Heart left ventricle (tissue), 16 donors: ENCODE results near the gene LIPE. TPM values are rescaled to one million over a fixed set of nuclear protein-coding genes. Genes with fewer than 3 reads are reported as not detected.
A peak's percentile ranks its signal among the peaks of the same experiment; 100 is the strongest.

Experiments
- ATAC-seq, 4 donors: fragments of 200-7000 bp; cut with Tn5 transposase; one replicate each; pipeline ENCODE4 v1.9.1; 2020 to 2022; ENCODE audit warnings: moderate library complexity in 4 of 4, mild to moderate bottlenecking in 3 of 4, moderate number of reproducible peaks in 1 of 4
- DNase-seq, 5 donors: peaks; one replicate each; pipeline ENCODE4 v3.0.0-alpha.2; 2020
- H3K27ac ChIP-seq, 12 donors: fragments of 200-600 bp; sonication (generic) in 4 of 12; one replicate each; pipeline versions ENCODE4 v1.5.0 to v1.8.0; 2016 to 2022; ENCODE audit warnings: mild to moderate bottlenecking in 2 of 12
- H3K27me3 ChIP-seq, 9 donors: fragments of 200-600 bp; sonication (generic) in 2 of 9; one replicate each; pipeline versions ENCODE4 v1.5.1 to v1.8.0; 2016 to 2022; ENCODE audit warnings: mild to moderate bottlenecking in 3 of 9
- H3K36me3 ChIP-seq, 9 donors: fragments of 200-600 bp; sonication (generic) in 2 of 9; one replicate each; pipeline versions ENCODE4 v1.5.0 to v1.8.0; 2018 to 2022; ENCODE audit warnings: mild to moderate bottlenecking in 2 of 9
- H3K4me1 ChIP-seq, 12 donors: fragments of 200-600 bp; sonication (generic) in 4 of 12; one replicate each; pipeline versions ENCODE4 v1.5.0 to v1.8.0; 2016 to 2022; ENCODE audit warnings: mild to moderate bottlenecking in 3 of 12
- H3K4me3 ChIP-seq, 12 donors: fragments of 200-600 bp; sonication (generic) in 4 of 12; one replicate each; pipeline versions ENCODE4 v1.5.0 to v1.8.0; 2017 to 2022; ENCODE audit warnings: mild to moderate bottlenecking in 9 of 12, moderate library complexity in 4 of 12
- H3K9me3 ChIP-seq, 12 donors: fragments of 200-600 bp; sonication (generic) in 4 of 12; one replicate each; pipeline versions ENCODE4 v1.5.0 to v1.8.0; 2016 to 2022; ENCODE audit warnings: mild to moderate bottlenecking in 1 of 12
- CTCF ChIP-seq, 12 donors: fragments of 200-600 bp; sonication (generic) in 4 of 12; IDR thresholded peaks; one replicate each; pipeline versions ENCODE4 v1.5.0 to v1.8.0; 2018 to 2022; ENCODE audit warnings: antibody characterized with exemption in 12 of 12, mild to moderate bottlenecking in 5 of 12
- POLR2A ChIP-seq, 2 donors: fragments of 450-650 bp; IDR thresholded peaks; one replicate each; pipeline ENCODE4 v1.6.1; 2017; ENCODE audit warnings: antibody characterized with exemption in 2 of 2, mild to moderate bottlenecking in 2 of 2, moderate library complexity in 2 of 2
- whole genome bisulfite sequencing, 4 donors: extraction: QIAGEN DNeasy Blood & Tissue Kit in 2 of 4; methylation state at CpG; one replicate each; pipeline versions ENCODE4 v1.1.5 to v1.1.7; 2013 to 2018; 5-methylcytosine and 5-hydroxymethylcytosine counted together
- intact Hi-C, 10 donors: fragments of 100-400 bp; cut with DNase I; formaldehyde crosslinking; loops; one replicate each; pipeline versions ENCODE4 v1.11.1 to v1.14.2; 2022
- polyA plus RNA-seq, 2 donors: library from polyadenylated mRNA; stranded (reverse); fragments of 200-250 nt; gene quantifications; one replicate each; pipeline ENCODE4 v1.2.3, GENCODE V29; 2013
- total RNA-seq, 9 donors: library from RNA; depleted of rRNA in 2 of 9; stranded (reverse); fragments of >200 nt in 2 of 9; fragmentation: NEBNext Ultra II Directional in 3 of 9; extraction: Animal tissue kit (Norgen Biotek cat#: 25700) in 3 of 9; gene quantifications; one replicate each; pipeline versions ENCODE4 v1.1.0 to v1.2.4, GENCODE V29; 2016 to 2023
- donor health status: ischemic (EF 13 %, LVEDD 7.1; RV severe dilation, severe dysfunction).
- donor health status: healthy with polysubstance abuse.
- donor health status: DM: no; HTN: yes; CAD: no.
- donor health status: DM: no; HTN: no; CAD: no.
- donor health status: ischemic (EF 25% LVEDD 6.9; RV normal size, moderate dysfunction).
- donor health status: ischemic (EF 25% LVEDD 5.7; RV mildly dilated, moderate dysfunction).
- donor health status: healthy.
- donor health status: DM: yes; HTN: yes; CAD: no.
- donor health status: ischemic (EF 35%, LVEDD 5.7; RV mildly dilated, moderate dysfunction).
- donor health status: nonischemic (EF 11% LVEDD 7.7; RV severe dilation, severe dysfunction).
- donor health status: DM: yes; HTN: yes; CAD: no.
- donor health status: PGD.
- donor health status: ischemic (EF 29% LVEDD 5.4; RV normal size, mild dysfunction).
- donor health status: nonischemic (EF 23%, LVEDD 6.1; RV moderate dilation, normal function).

The LIPE gene
- total and polyA plus RNA-seq, 11 donors = 34.7 to 111 (median 57.3) TPM

- no peaks in the 10 kb centered on the region for H3K9me3 ChIP-seq
- TF ChIP-seq POLR2A (IDR thresholded peaks at IDR 0.05) (no peak), CTCF (IDR thresholded peaks at IDR 0.05) (no peak)
- WGBS, 4 donors = 1 to 2% (median 1%) methylated on average over 28 to 38 of the region's 38 CpGs
- peaks cover 0 to 70% (median 43%) of the 10 kb centered on the region in 12 donors for H3K4me1 ChIP-seq
- peak overlapping the region; percentile 43 to 93 (median 76) for H3K4me3 ChIP-seq
- H3K36me3 ChIP-seq = peaks cover 0 to 3% (median 0%) of the 10 kb centered on the region in 9 donors
- peak; percentile 4 to 44 (median 30) for ATAC-seq
- H3K27me3 ChIP-seq = peaks cover 0 to 10% (median 0%) of the 10 kb centered on the region in 9 donors
- peak in 2 of 5 donors; percentile 49 to 62 for DNase-seq
- intact Hi-C loops = loop anchor here in 3 of 10 donors (5.0 to 10.0 kb wide), 2 partner anchors 178 to 181 kb away; partner anchors contain the start of gene GSK3A (in 3 of the 3)
- H3K27ac ChIP-seq = peak overlapping the region; percentile 73 to 97 (median 85)
Observed at GRCh38 chr19:42422901-42423461, 4.2 kb downstream of the LIPE start.

GRCh38 chr19:42422092-42422900 lies 4.9 kb downstream of the LIPE start:
- peak overlapping the region; percentile 43 to 93 (median 76) for H3K4me3 ChIP-seq
- intact Hi-C loops = loop anchor here in 3 of 10 donors (5.0 to 10.0 kb wide), 2 partner anchors 177 to 180 kb away; partner anchors contain the start of gene GSK3A (in 3 of the 3)
- 23 to 36% (median 32%) methylated on average over 14 to 17 of the region's 17 CpGs for WGBS, 4 donors
- DNase-seq (peak; percentile 52 to 79 (median 64)), ATAC-seq (peak; percentile 58 to 67 (median 64))
- H3K27me3 ChIP-seq = peaks cover 0 to 10% (median 0%) of the 10 kb centered on the region in 9 donors
- TF ChIP-seq POLR2A (IDR thresholded peaks at IDR 0.05) = no peak
- no peak for TF ChIP-seq CTCF (IDR thresholded peaks at IDR 0.05)
- peak overlapping the region; percentile 73 to 97 (median 85) for H3K27ac ChIP-seq
- peaks cover 0 to 5% (median 0%) of the 10 kb centered on the region in 9 donors for H3K36me3 ChIP-seq
- H3K9me3 ChIP-seq = no peaks in the 10 kb centered on the region
- H3K4me1 ChIP-seq = peaks cover 0 to 69% (median 43%) of the 10 kb centered on the region in 12 donors

DNA sequence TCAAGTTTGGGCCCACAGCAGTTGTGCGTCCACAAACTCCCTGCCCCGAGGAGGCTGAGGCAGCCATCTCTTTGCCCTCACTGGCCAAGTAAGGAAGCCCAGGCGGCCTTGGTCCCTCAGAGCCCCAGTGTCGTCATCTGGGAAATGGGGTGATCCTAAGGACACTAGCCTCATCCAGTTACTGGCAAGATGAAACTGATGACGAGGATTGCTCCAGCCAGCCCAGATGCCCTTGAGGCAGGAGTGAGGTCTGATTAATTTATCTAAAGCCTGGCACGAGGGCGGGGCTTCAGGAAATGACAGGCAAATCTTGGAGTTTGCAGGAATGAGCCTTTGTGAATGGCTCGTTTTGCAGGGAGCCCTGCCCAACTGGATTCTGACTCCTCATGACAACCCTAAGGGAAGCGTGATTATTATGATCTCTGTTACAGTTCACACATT lies 5.6 kb downstream of the LIPE start:
- ATAC-seq = peak in 3 of 4 donors; percentile 2 to 41 (median 7)
- WGBS, 4 donors = 35 to 46% (median 41%) methylated on average over 6 to 9 of the region's 9 CpGs

More for the DNA sequence above, 5.6 kb downstream of the LIPE start:
- DNase-seq = peak in 3 of 5 donors; percentile 39 to 84 (median 71)
- Histone ChIP-seq H3K4me3 (peak overlapping the region in 10 of 12 donors; percentile 54 to 93 (median 80)), H3K9me3 (no peaks in the 10 kb centered on the region), H3K36me3 (peaks cover 0 to 9% (median 0%) of the 10 kb centered on the region in 9 donors), H3K27me3 (peaks cover 0 to 10% (median 0%) of the 10 kb centered on the region in 9 donors), H3K4me1 (peaks cover 0 to 63% (median 43%) of the 10 kb centered on the region in 12 donors), H3K27ac (peak overlapping the region; percentile 73 to 97 (median 85))
- intact Hi-C loops = loop anchor here in 3 of 10 donors (5.0 to 10.0 kb wide), 2 partner anchors 177 to 179 kb away; partner anchors contain the start of gene GSK3A (in 3 of the 3)
- no peak for TF ChIP-seq CTCF (IDR thresholded peaks at IDR 0.05)
- peak in 1 of 2 donors; percentile 19 for TF ChIP-seq POLR2A (IDR thresholded peaks at IDR 0.05)
